Loucy (cell line): ENCODE measurements around the gene CLMP.

Source experiments
- CTCF ChIP-seq: fragments of 200-600 bp; sonication (generic); conservative IDR thresholded peaks from 2 replicates; pipeline ENCODE4 v1.5.1; 2014; ENCODE audit warnings: mild to moderate bottlenecking, antibody characterized with exemption, low read length
- EZH2phosphoT487 ChIP-seq: fragments of 200-600 bp; IDR thresholded peaks from 2 replicates; pipeline ENCODE4 v1.6.1; 2018; ENCODE audit warnings: antibody characterized with exemption, mild to moderate bottlenecking, moderate library complexity, borderline replicate concordance

- TF ChIP-seq CTCF (no peak), EZH2phosphoT487 (no peak)
Measured at GRCh38 chr11:123164732-123165450, 30.2 kb downstream of the CLMP start.
